SK-N-SH (cell line): ENCODE results near the gene APBB2. TPM values are rescaled to one million over a fixed set of nuclear protein-coding genes. Genes with fewer than 3 reads are reported as not detected.

ENCODE experiments used
- CTCF ChIA-PET: fragments of 300-600, 350-600 bp; formaldehyde crosslinking; extraction: SDS; loops from one replicate; lab custom pipeline; 2021; lab: Yijun Ruan, JAX
- POLR2A ChIA-PET: fragments of 350-600 bp; sonication (Branson Sonifier 250); formaldehyde crosslinking; extraction: SDS; loops from one replicate; lab custom pipeline; 2020; ENCODE audit warnings: antibody characterized with exemption, inconsistent platforms; lab: Yijun Ruan, JAX
- DNase-seq: peaks from one replicate; pipeline ENCODE4 v3.0.0; 2012
- H2AFZ ChIP-seq: fragments of 200-600 bp; sonication (generic); 2 replicates; pipeline ENCODE4 v1.8.1; 2016; ENCODE audit warnings: antibody characterized with exemption, mild to moderate bottlenecking, low read depth
- H3F3A ChIP-seq: fragments of 200-600 bp; sonication (generic); replicated peaks from 2 replicates; pipeline ENCODE3; 2016; ENCODE audit warnings: antibody characterized with exemption, mild to moderate bottlenecking; ENCODE audit not compliant: insufficient read depth
- H3K27ac ChIP-seq, 2 experiments: fragments of 200-500 bp in 1 of 2; fragments of 200-600 bp in 1 of 2; sonication (Bioruptor generic) in 1 of 2; sonication (generic), shearing (Covaris generic) in 1 of 2; 2 replicates each; pipeline versions ENCODE4 v1.5.1 to v1.6.1; 2014 to 2016; ENCODE audit warnings: low read depth in 2 of 2, inconsistent platforms in 1 of 2, low read length in 1 of 2, mild to moderate bottlenecking in 1 of 2, mixed read lengths in 1 of 2
- H3K27me3 ChIP-seq: fragments of 200-600 bp; sonication (generic), shearing (Covaris generic); 2 replicates; pipeline ENCODE4 v1.6.1; 2016; ENCODE audit warnings: mixed run types; ENCODE audit not compliant: insufficient read depth
- H3K36me3 ChIP-seq, 2 experiments: fragments of 200-500 bp in 1 of 2; fragments of 200-600 bp in 1 of 2; sonication (Bioruptor generic) in 1 of 2; sonication (generic) in 1 of 2; replicated peaks in 1 of 2; 2 replicates each; pipeline versions ENCODE3 to v1.5.1; 2014 to 2016; ENCODE audit warnings: low read length in 1 of 2, mild to moderate bottlenecking in 1 of 2; ENCODE audit not compliant: insufficient read depth in 2 of 2, control insufficient read depth in 1 of 2
- H3K4me1 ChIP-seq, 2 experiments: fragments of 200-500 bp in 1 of 2; fragments of 200-600 bp in 1 of 2; sonication (Bioruptor generic) in 1 of 2; sonication (generic), shearing (Covaris generic) in 1 of 2; 2 replicates each; pipeline versions ENCODE4 v1.5.1 to v1.6.1; 2014 to 2016; ENCODE audit warnings: low read depth in 1 of 2, low read length in 1 of 2, mixed run types in 1 of 2; ENCODE audit not compliant: insufficient read depth in 2 of 2, control insufficient read depth in 1 of 2
- H3K4me2 ChIP-seq: fragments of 200-600 bp; sonication (generic), shearing (Covaris generic); 2 replicates; pipeline ENCODE4 v1.6.1; 2017; ENCODE audit warnings: mixed run types
- H3K4me3 ChIP-seq, 2 experiments: fragments of 200-500 bp in 1 of 2; fragments of 200-600 bp in 1 of 2; sonication (Bioruptor generic) in 1 of 2; sonication (generic), shearing (Covaris generic) in 1 of 2; 2 replicates each; pipeline versions ENCODE4 v1.5.1 to v1.8.1; 2014 to 2016; ENCODE audit warnings: low read depth in 2 of 2, inconsistent platforms in 1 of 2, low read length in 1 of 2, mild to moderate bottlenecking in 1 of 2, mixed read lengths in 1 of 2, moderate library complexity in 1 of 2
- H3K79me2 ChIP-seq: fragments of 200-600 bp; sonication (generic); 2 replicates; pipeline ENCODE4 v1.8.1; 2017; ENCODE audit warnings: mild to moderate bottlenecking; ENCODE audit not compliant: insufficient read depth
- H3K9ac ChIP-seq: fragments of 200-600 bp; sonication (generic); 2 replicates; pipeline ENCODE4 v1.6.1; 2017; ENCODE audit warnings: mixed run types
- H3K9me2 ChIP-seq: fragments of 200-600 bp; sonication (generic); 2 replicates; pipeline ENCODE4 v1.6.1; 2017; ENCODE audit warnings: mixed run types
- H3K9me3 ChIP-seq: fragments of 200-600 bp; sonication (generic); 2 replicates; pipeline ENCODE4 v1.6.1; 2017; ENCODE audit warnings: mixed run types, mild to moderate bottlenecking, moderate library complexity
- H4K20me1 ChIP-seq: fragments of 200-600 bp; sonication (generic); 2 replicates; pipeline ENCODE4 v1.6.1; 2017; ENCODE audit warnings: mild to moderate bottlenecking, mixed run types; ENCODE audit not compliant: insufficient read depth
- CHD2 ChIP-seq: fragments of 150-350 bp; IDR thresholded peaks from 2 replicates; pipeline ENCODE4 v1.6.1; 2018; ENCODE audit warnings: low read length; ENCODE audit not compliant: partially characterized antibody
- CTCF ChIP-seq: fragments of 200-600 bp; sonication (generic); IDR thresholded peaks from 2 replicates; pipeline ENCODE4 v1.6.1; 2017; ENCODE audit warnings: antibody characterized with exemption, mild to moderate bottlenecking, moderate library complexity
- ELF1 ChIP-seq: IDR thresholded peaks from 2 replicates; pipeline ENCODE4 v1.4.0; 2012
- FOSL2 ChIP-seq: IDR thresholded peaks from 2 replicates; pipeline ENCODE4 v1.4.0; 2012; ENCODE audit warnings: low read depth, mild to moderate bottlenecking, moderate library complexity, borderline replicate concordance
- GABPA ChIP-seq: IDR thresholded peaks from 2 replicates; pipeline ENCODE4 v1.4.0; 2012; ENCODE audit warnings: low read depth, mild to moderate bottlenecking
- RAD21 ChIP-seq: IDR thresholded peaks from 2 replicates; pipeline ENCODE4 v1.6.1; 2012; ENCODE audit warnings: mild to moderate bottlenecking, low read length
- USF1 ChIP-seq: IDR thresholded peaks from 2 replicates; pipeline ENCODE4 v1.4.0; 2012; ENCODE audit warnings: low read depth, borderline replicate concordance
- WGBS: methylation state at CpG from one replicate; pipeline ENCODE4 v1.1.6; 2017; ENCODE audit warnings: low lambda C conversion rate; 5-methylcytosine and 5-hydroxymethylcytosine counted together
- polyA plus RNA-seq, 3 experiments: library from polyadenylated mRNA; depleted of rRNA; stranded (reverse); fragments of >200 nt; gene quantifications; 2 replicates each; pipeline ENCODE4 v1.2.3, GENCODE V29; 2012
- TF ChIP-seq, protein P1 (sequence below): fragments of 150-350 bp; IDR thresholded peaks from 2 replicates; pipeline ENCODE4 v1.6.1; 2016; ENCODE audit warnings: mild to moderate bottlenecking, low read depth, low read length
- TF ChIP-seq, protein P2 (sequence below): IDR thresholded peaks from 2 replicates; pipeline ENCODE4 v1.6.1; 2012; ENCODE audit warnings: mild to moderate bottlenecking, low read depth, low read length, moderate library complexity
- TF ChIP-seq, protein P3 (sequence below): IDR thresholded peaks from 2 replicates; pipeline ENCODE4; 2012

APBB2 gene
- polyA plus RNA-seq, 1 of the 3 experiments (the other 2 are of a cell fraction): 49.8 TPM

DNA sequence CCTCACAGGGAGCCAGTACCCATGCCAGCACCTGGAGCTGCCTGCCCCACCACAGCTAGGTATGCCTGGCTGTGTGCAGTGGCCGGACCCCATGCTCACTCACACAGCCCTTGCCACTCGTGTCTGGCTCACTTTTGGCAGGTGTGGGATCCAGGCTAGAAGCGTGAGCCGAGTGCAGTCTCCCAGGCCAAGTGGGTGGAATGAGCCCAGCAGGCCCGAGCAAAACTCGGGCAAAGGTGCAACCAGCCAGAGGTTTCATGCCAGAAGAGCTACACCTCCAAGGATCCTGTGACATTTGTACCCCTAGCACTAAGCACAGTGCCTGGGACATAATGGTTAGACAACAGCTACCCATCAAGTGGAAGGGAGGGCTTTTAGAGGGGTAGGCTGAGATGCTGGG lies 246.8 kb downstream of the APBB2 start:
- Histone ChIP-seq H4K20me1 (no peaks in the 10 kb centered on the region), H2AFZ (no peak overlapping the region), H3K79me2 (peaks cover 38% of the 10 kb centered on the region; the same call in 1 of the 2 replicates), H3K27ac (no peak overlapping the region), H3K36me3 (peaks cover 12 to 21% of the 10 kb centered on the region in 2 experiments), H3F3A (peaks cover 10% of the 10 kb centered on the region), H3K4me1 (no peaks in the 10 kb centered on the region; a peak in 2 of 4 replicates), H3K9ac (no peak overlapping the region), H3K27me3 (no peaks in the 10 kb centered on the region), H3K4me3 (no peak overlapping the region; a peak in 1 of 4 replicates), H3K9me3 (no peaks in the 10 kb centered on the region), H3K9me2 (no peaks in the 10 kb centered on the region), H3K4me2 (no peak overlapping the region)
- ChIA-PET CTCF (interaction anchor here (0.9 to 3.2 kb wide), 6 partner anchors 9 to 248 kb away, joined by 4 to 14 read pairs (median 6); partner anchors contain the start of gene APBB2), POLR2A (no interaction called here)
- no peak for DNase-seq
- TF ChIP-seq FOSL2 (no peak), USF1 (no peak)
- TF ChIP-seq, protein P1, sequence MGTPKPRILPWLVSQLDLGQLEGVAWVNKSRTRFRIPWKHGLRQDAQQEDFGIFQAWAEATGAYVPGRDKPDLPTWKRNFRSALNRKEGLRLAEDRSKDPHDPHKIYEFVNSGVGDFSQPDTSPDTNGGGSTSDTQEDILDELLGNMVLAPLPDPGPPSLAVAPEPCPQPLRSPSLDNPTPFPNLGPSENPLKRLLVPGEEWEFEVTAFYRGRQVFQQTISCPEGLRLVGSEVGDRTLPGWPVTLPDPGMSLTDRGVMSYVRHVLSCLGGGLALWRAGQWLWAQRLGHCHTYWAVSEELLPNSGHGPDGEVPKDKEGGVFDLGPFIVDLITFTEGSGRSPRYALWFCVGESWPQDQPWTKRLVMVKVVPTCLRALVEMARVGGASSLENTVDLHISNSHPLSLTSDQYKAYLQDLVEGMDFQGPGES: no peak
- TF ChIP-seq, protein P2, sequence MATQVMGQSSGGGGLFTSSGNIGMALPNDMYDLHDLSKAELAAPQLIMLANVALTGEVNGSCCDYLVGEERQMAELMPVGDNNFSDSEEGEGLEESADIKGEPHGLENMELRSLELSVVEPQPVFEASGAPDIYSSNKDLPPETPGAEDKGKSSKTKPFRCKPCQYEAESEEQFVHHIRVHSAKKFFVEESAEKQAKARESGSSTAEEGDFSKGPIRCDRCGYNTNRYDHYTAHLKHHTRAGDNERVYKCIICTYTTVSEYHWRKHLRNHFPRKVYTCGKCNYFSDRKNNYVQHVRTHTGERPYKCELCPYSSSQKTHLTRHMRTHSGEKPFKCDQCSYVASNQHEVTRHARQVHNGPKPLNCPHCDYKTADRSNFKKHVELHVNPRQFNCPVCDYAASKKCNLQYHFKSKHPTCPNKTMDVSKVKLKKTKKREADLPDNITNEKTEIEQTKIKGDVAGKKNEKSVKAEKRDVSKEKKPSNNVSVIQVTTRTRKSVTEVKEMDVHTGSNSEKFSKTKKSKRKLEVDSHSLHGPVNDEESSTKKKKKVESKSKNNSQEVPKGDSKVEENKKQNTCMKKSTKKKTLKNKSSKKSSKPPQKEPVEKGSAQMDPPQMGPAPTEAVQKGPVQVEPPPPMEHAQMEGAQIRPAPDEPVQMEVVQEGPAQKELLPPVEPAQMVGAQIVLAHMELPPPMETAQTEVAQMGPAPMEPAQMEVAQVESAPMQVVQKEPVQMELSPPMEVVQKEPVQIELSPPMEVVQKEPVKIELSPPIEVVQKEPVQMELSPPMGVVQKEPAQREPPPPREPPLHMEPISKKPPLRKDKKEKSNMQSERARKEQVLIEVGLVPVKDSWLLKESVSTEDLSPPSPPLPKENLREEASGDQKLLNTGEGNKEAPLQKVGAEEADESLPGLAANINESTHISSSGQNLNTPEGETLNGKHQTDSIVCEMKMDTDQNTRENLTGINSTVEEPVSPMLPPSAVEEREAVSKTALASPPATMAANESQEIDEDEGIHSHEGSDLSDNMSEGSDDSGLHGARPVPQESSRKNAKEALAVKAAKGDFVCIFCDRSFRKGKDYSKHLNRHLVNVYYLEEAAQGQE: no peak
- 93% methylated on average over 3 of the region's 6 CpGs for WGBS

DNA sequence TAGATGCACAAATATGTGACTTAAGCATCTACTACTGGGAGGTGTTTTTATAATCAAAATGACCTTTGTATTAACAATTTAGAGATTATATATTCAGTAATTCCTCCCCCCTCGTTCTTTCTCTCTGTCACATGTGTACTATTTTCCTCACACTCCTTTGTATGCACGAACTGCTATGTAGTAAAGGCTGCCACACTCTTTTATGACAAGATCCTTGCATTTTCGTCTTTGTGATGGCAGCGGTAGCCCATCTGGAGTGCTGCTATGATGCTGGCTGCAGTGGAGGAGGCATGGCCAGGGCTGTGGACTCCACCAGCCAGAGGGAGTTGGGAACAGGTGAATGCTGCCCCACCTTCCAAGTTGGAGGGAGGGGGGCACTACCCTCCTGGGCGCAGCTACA lies 248.3 kb downstream of the APBB2 start:
- Histone ChIP-seq H3K4me3 (no peak overlapping the region), H3F3A (peaks cover 14% of the 10 kb centered on the region), H3K27ac (no peak overlapping the region), H3K4me1 (peaks cover 0 to 5% of the 10 kb centered on the region in 2 experiments; a peak in 2 of 4 replicates), H3K9me2 (no peaks in the 10 kb centered on the region), H4K20me1 (no peaks in the 10 kb centered on the region), H3K4me2 (no peak overlapping the region), H3K36me3 (peaks cover 11 to 21% of the 10 kb centered on the region in 2 experiments), H3K27me3 (no peaks in the 10 kb centered on the region), H3K9me3 (no peaks in the 10 kb centered on the region), H2AFZ (no peak overlapping the region), H3K79me2 (peaks cover 35% of the 10 kb centered on the region), H3K9ac (no peak overlapping the region)
- WGBS: 91% methylated on average over 4 of the region's 5 CpGs
- CTCF ChIA-PET: interaction anchor here (2.5 kb wide), 1 partner anchor 10 kb away, joined by 14 read pairs; no protein-coding TSS in a partner anchor
- POLR2A ChIA-PET: no interaction called here
- DNase-seq: no peak
- TF ChIP-seq, protein P3, sequence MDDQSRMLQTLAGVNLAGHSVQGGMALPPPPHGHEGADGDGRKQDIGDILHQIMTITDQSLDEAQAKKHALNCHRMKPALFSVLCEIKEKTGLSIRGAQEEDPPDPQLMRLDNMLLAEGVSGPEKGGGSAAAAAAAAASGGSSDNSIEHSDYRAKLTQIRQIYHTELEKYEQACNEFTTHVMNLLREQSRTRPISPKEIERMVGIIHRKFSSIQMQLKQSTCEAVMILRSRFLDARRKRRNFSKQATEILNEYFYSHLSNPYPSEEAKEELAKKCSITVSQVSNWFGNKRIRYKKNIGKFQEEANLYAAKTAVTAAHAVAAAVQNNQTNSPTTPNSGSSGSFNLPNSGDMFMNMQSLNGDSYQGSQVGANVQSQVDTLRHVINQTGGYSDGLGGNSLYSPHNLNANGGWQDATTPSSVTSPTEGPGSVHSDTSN: no peak
- TF ChIP-seq, protein P1: no peak
- TF ChIP-seq GABPA: no peak
- no peak for TF ChIP-seq CTCF
- no peak for TF ChIP-seq CHD2
- no peak for TF ChIP-seq RAD21
- TF ChIP-seq ELF1: no peak
- TF ChIP-seq, all 33 proteins: peak for 0
